ENCODE data around the gene WDR53.
A peak's percentile ranks its signal among the peaks of the same experiment; 100 is the strongest.
"Not testable (repeated sequence)": the region's sequence is repeated elsewhere in the genome, so short reads cannot be mapped to it uniquely, and the experiment has no call there.

WDR53 gene
- total RNA-seq, result 12.7 to 15.5 reads per million in 2 donors

- peak; percentile 93 for DNase-seq
Observed at GRCh38 chr3:196568246-196569002, at the start of gene WDR53, which contains the start of gene FBXO45. Gene WDR53, minus strand, starts transcription at chr3:196568554. Its CDS starts 7,079 bp downstream, at chr3:196561475. Gene FBXO45, plus strand, starts transcription at chr3:196568660. Its CDS starts 325 bp downstream, at chr3:196568985.

GRCh38 chr3:196617256-196617655 lies 48.9 kb upstream of the WDR53 start:
- DNase-seq, result no peak

GRCh38 chr3:196615234-196615633 lies 46.9 kb upstream of the WDR53 start:
- not testable (repeated sequence) for DNase-seq

GRCh38 chr3:196611761-196612483 lies 43.6 kb upstream of the WDR53 start:
- no peak for DNase-seq

GRCh38 chr3:196609805-196610515 lies 41.6 kb upstream of the WDR53 start:
- DNase-seq, result no peak

GRCh38 chr3:196609343-196609775 lies 41.0 kb upstream of the WDR53 start:
- peak; percentile 59 for DNase-seq

- DNase-seq, result no peak
Observed at GRCh38 chr3:196608693-196609092, 40.3 kb upstream of the WDR53 start.

- no peak for DNase-seq
Observed at GRCh38 chr3:196604548-196604947, 36.2 kb upstream of the WDR53 start.

GRCh38 chr3:196603683-196604082 lies 35.3 kb upstream of the WDR53 start:
- DNase-seq, result no peak

GRCh38 chr3:196602673-196603072 lies 34.3 kb upstream of the WDR53 start:
- DNase-seq, result no peak

GRCh38 chr3:196600359-196600758 lies 32.0 kb upstream of the WDR53 start:
- no peak for DNase-seq

- DNase-seq, result no peak
Observed at GRCh38 chr3:196599734-196600128, 31.4 kb upstream of the WDR53 start.

- not testable (repeated sequence) for DNase-seq
Observed at GRCh38 chr3:196597971-196598733, 29.8 kb upstream of the WDR53 start.

GRCh38 chr3:196596355-196596754 lies 28.0 kb upstream of the WDR53 start:
- DNase-seq, result no peak

- no peak for DNase-seq
Observed at GRCh38 chr3:196590279-196590678, 21.9 kb upstream of the WDR53 start.

- no peak for DNase-seq
Observed at GRCh38 chr3:196585044-196585757, 16.8 kb upstream of the WDR53 start.

- DNase-seq, result no peak
Observed at GRCh38 chr3:196572389-196572788, 4.0 kb upstream of the WDR53 start.

GRCh38 chr3:196570332-196570731 lies 2.0 kb upstream of the WDR53 start:
- DNase-seq, result not testable (repeated sequence)

GRCh38 chr3:196569003-196569516 lies 706 bp upstream of the WDR53 start:
- peak; percentile 63 for DNase-seq

- no peak for DNase-seq
Observed at GRCh38 chr3:196563721-196564225, 4.6 kb downstream of the WDR53 start.

GRCh38 chr3:196559826-196560225 lies 8.5 kb downstream of the WDR53 start:
- no peak for DNase-seq
